Liver (tissue), 9 donors: ENCODE data around the gene SUPT4H1. TPM values are rescaled to one million over a fixed set of nuclear protein-coding genes. Genes with fewer than 3 reads are reported as not detected.

Experiments used
- DNase-seq: peaks from one replicate; pipeline ENCODE4 v3.0.0-alpha.2; 2017; ENCODE audit warnings: low spot score
- H3K27ac ChIP-seq, 2 donors: one replicate each; pipeline ENCODE4 v1.7.0; 2013; ENCODE audit warnings: inconsistent platforms in 2 of 2, low read length in 2 of 2, control low read depth in 1 of 2, low read depth in 1 of 2, mild to moderate bottlenecking in 1 of 2
- H3K27me3 ChIP-seq, 4 donors: one replicate each; pipeline versions ENCODE4 v1.6.1 to v1.7.0; 2013; ENCODE audit warnings: low read length in 3 of 4, inconsistent platforms in 1 of 4, mild to moderate bottlenecking in 1 of 4, moderate library complexity in 1 of 4; ENCODE audit not compliant: control insufficient read depth in 4 of 4, insufficient read depth in 4 of 4
- H3K36me3 ChIP-seq, 4 donors: one replicate each; pipeline versions ENCODE4 v1.6.1 to v1.7.0; 2013; ENCODE audit warnings: low read length in 3 of 4, mild to moderate bottlenecking in 3 of 4, low read depth in 1 of 4, moderate library complexity in 1 of 4; ENCODE audit not compliant: control insufficient read depth in 4 of 4, insufficient read depth in 3 of 4
- H3K4me1 ChIP-seq, 4 donors: one replicate each; pipeline versions ENCODE4 v1.6.1 to v1.7.0; 2013; ENCODE audit warnings: low read length in 3 of 4, mild to moderate bottlenecking in 3 of 4, moderate library complexity in 1 of 4; ENCODE audit not compliant: control insufficient read depth in 4 of 4, insufficient read depth in 4 of 4
- H3K4me3 ChIP-seq, 3 donors: one replicate each; pipeline versions ENCODE4 v1.6.1 to v1.7.0; 2013; ENCODE audit warnings: low read length in 3 of 3, control low read depth in 1 of 3, low read depth in 1 of 3, mild to moderate bottlenecking in 1 of 3
- H3K9ac ChIP-seq, 2 donors: one replicate each; pipeline ENCODE4 v1.7.0; 2013; ENCODE audit warnings: low read length in 2 of 2, mild to moderate bottlenecking in 2 of 2, moderate library complexity in 2 of 2, control low read depth in 1 of 2, low read depth in 1 of 2
- H3K9me3 ChIP-seq, 4 donors: one replicate each; pipeline versions ENCODE4 v1.6.1 to v1.7.0; 2013; ENCODE audit warnings: low read length in 3 of 4; ENCODE audit not compliant: control insufficient read depth in 4 of 4
- ATF3 ChIP-seq: IDR thresholded peaks from 2 replicates; pipeline ENCODE4 v1.6.1; 2016; ENCODE audit warnings: antibody characterized with exemption
- CTCF ChIP-seq: fragments of 150-350 bp; IDR thresholded peaks from 2 replicates; pipeline ENCODE4 v1.5.1; 2017; ENCODE audit warnings: improper control_type of control experiment, low read depth, low read length; ENCODE audit not compliant: missing input control
- EGR1 ChIP-seq, 2 donors: IDR thresholded peaks; 2 replicates each; pipeline ENCODE4 v1.6.1; 2016 to 2018; ENCODE audit warnings: antibody characterized with exemption in 2 of 2, low read depth in 2 of 2
- FOXA1 ChIP-seq: IDR thresholded peaks from 2 replicates; pipeline ENCODE4 v1.6.1; 2016; ENCODE audit warnings: antibody characterized with exemption
- FOXA2 ChIP-seq: IDR thresholded peaks from 2 replicates; pipeline ENCODE4 v1.6.1; 2016; ENCODE audit warnings: antibody characterized with exemption
- GABPA ChIP-seq, 2 donors: IDR thresholded peaks in 1 of 2; conservative IDR thresholded peaks in 1 of 2; 2 replicates each; pipeline ENCODE4 v1.6.1; 2016; ENCODE audit warnings: antibody characterized with exemption in 2 of 2, mild to moderate bottlenecking in 1 of 2, moderate library complexity in 1 of 2
- HNF4A ChIP-seq, 2 donors: conservative IDR thresholded peaks; 2 replicates each; pipeline ENCODE4 v1.6.1; 2016; ENCODE audit warnings: antibody characterized with exemption in 2 of 2, mild to moderate bottlenecking in 2 of 2
- HNF4G ChIP-seq: IDR thresholded peaks from 2 replicates; pipeline ENCODE4 v1.6.1; 2016; ENCODE audit warnings: antibody characterized with exemption
- JUND ChIP-seq, 2 donors: IDR thresholded peaks; 2 replicates each; pipeline ENCODE4 v1.6.1; 2016; ENCODE audit warnings: antibody characterized with exemption in 2 of 2
- MAX ChIP-seq: IDR thresholded peaks from 2 replicates; pipeline ENCODE4 v1.6.1; 2016; ENCODE audit warnings: antibody characterized with exemption
- NR2F2 ChIP-seq: IDR thresholded peaks from 2 replicates; pipeline ENCODE4 v1.6.1; 2016; ENCODE audit warnings: antibody characterized with exemption
- RAD21 ChIP-seq, 2 donors: IDR thresholded peaks; 2 replicates each; pipeline ENCODE4 v1.6.1; 2016; ENCODE audit warnings: antibody characterized with exemption in 2 of 2, mild to moderate bottlenecking in 2 of 2
- REST ChIP-seq: IDR thresholded peaks from 2 replicates; pipeline ENCODE4 v1.6.1; 2016; ENCODE audit warnings: antibody characterized with exemption, mild to moderate bottlenecking
- RXRA ChIP-seq, 2 donors: IDR thresholded peaks; 2 replicates each; pipeline ENCODE4 v1.6.1; 2017 to 2018; ENCODE audit warnings: antibody characterized with exemption in 2 of 2, mild to moderate bottlenecking in 1 of 2
- SP1 ChIP-seq: IDR thresholded peaks from 2 replicates; pipeline ENCODE4 v1.6.1; 2018; ENCODE audit warnings: antibody characterized with exemption, mild to moderate bottlenecking
- YY1 ChIP-seq: IDR thresholded peaks from 2 replicates; pipeline ENCODE4 v1.6.1; 2016; ENCODE audit warnings: antibody characterized with exemption, mild to moderate bottlenecking
- ZBTB33 ChIP-seq: IDR thresholded peaks from 2 replicates; pipeline ENCODE4 v1.6.1; 2016; ENCODE audit warnings: antibody characterized with exemption
- WGBS: extraction: QIAGEN DNeasy Blood & Tissue Kit; methylation state at CpG from one replicate; pipeline ENCODE4 v1.1.7; 2013; 5-methylcytosine and 5-hydroxymethylcytosine counted together
- polyA plus RNA-seq, 2 donors: library from polyadenylated mRNA; stranded (reverse) in 1 of 2; unstranded in 1 of 2; fragments of 200-250 nt in 1 of 2; fragments of >200 nt in 1 of 2; fragmentation: Nextera tagmentation in 1 of 2; extraction: Ambion mirVana in 1 of 2; gene quantifications; one replicate each; pipeline versions ENCODE4 v1.2.1 to v1.2.3, GENCODE V29; 2013 to 2015
- total RNA-seq, 2 donors: library from RNA; depleted of rRNA; stranded (reverse); fragments of >200 nt; gene quantifications; one replicate each; pipeline ENCODE4 v1.2.3, GENCODE V29; 2014
- donor health status: healthy.
- donor health status: healthy.
- donor health status: healthy.
- donor health status: healthy.
- donor health status: healthy.

SUPT4H1 gene
- total and polyA plus RNA-seq, 4 donors = 23.3 to 59.1 (median 40.4) TPM

- 92% methylated on average over 19 of the region's 19 CpGs for WGBS
- TF ChIP-seq ATF3 (no peak), JUND (IDR thresholded peaks at IDR 0.05) (no peak), MAX (no peak), REST (no peak), RAD21 (IDR thresholded peaks at IDR 0.05) (no peak), YY1 (no peak), EGR1 (IDR thresholded peaks at IDR 0.05; ENCODE audit: low read depth in 2 of 2) (no peak), FOXA2 (no peak), CTCF (no peak), ZBTB33 (no peak), SP1 (no peak), NR2F2 (no peak), HNF4A (conservative IDR thresholded peaks at IDR 0.05) (no peak), HNF4G (no peak), FOXA1 (no peak), RXRA (IDR thresholded peaks at IDR 0.05) (no peak), GABPA (IDR thresholded peaks at IDR 0.05 in 1 of 2, conservative IDR thresholded peaks at IDR 0.05 in 1 of 2) (no peak)
- DNase-seq = peak; percentile 31
- H3K9me3 ChIP-seq = no peaks in the 10 kb centered on the region
- H3K27me3 ChIP-seq = no peaks in the 10 kb centered on the region
- H3K9ac ChIP-seq = no peak overlapping the region
- no peak overlapping the region for H3K27ac ChIP-seq
- H3K4me3 ChIP-seq = no peak overlapping the region
- H3K36me3 ChIP-seq = no peaks in the 10 kb centered on the region
- H3K4me1 ChIP-seq = no peaks in the 10 kb centered on the region
Observed at GRCh38 chr17:58306131-58306951, 45.7 kb downstream of the SUPT4H1 start.
